NCI-H1105 (cell line): ENCODE measurements around the gene AIMP2.
"Not testable (repeated sequence)": the region's sequence is repeated elsewhere in the genome, so short reads cannot be mapped to it uniquely, and the experiment has no call there.

ENCODE experiments used
- DNase-seq: peaks from one replicate; lab custom pipeline; 2025; lab: John Stamatoyannopoulos, UW

Gene AIMP2

GRCh38 chr7:6026011-6026819, 17.1 kb downstream of the AIMP2 start:
- DNase-seq = no peak

- DNase-seq = no peak
Observed at GRCh38 chr7:6026820-6027311, 17.8 kb downstream of the AIMP2 start.

- DNase-seq = no peak
Observed at GRCh38 chr7:6027806-6028365, 18.8 kb downstream of the AIMP2 start.

GRCh38 chr7:6028563-6028962, 19.5 kb downstream of the AIMP2 start:
- no peak for DNase-seq

- DNase-seq = no peak
Observed at GRCh38 chr7:6030988-6031387, 21.9 kb downstream of the AIMP2 start, which contains the start of gene ANKRD61. Gene ANKRD61 (plus strand): TSS chr7:6031376. CDS start chr7:6031376, 0 bp downstream.

- no peak for DNase-seq
Observed at GRCh38 chr7:6031567-6031966, 22.5 kb downstream of the AIMP2 start.

- no peak for DNase-seq
Observed at GRCh38 chr7:6032167-6032566, 23.1 kb downstream of the AIMP2 start.

- DNase-seq = no peak
Observed at GRCh38 chr7:6032641-6033040, 23.6 kb downstream of the AIMP2 start.

GRCh38 chr7:6035165-6035564, 26.1 kb downstream of the AIMP2 start:
- DNase-seq = no peak

- DNase-seq = no peak
Observed at GRCh38 chr7:6035686-6036085, 26.6 kb downstream of the AIMP2 start.

GRCh38 chr7:6049780-6050179, 40.7 kb downstream of the AIMP2 start:
- DNase-seq = no peak

- not testable (repeated sequence) for DNase-seq
Observed at GRCh38 chr7:6051185-6051584, 42.1 kb downstream of the AIMP2 start.

- DNase-seq = no peak
Observed at GRCh38 chr7:6056616-6057015, 47.5 kb downstream of the AIMP2 start.

GRCh38 chr7:6057316-6058129, 48.5 kb downstream of the AIMP2 start:
- DNase-seq = no peak

- not testable (repeated sequence) for DNase-seq
Observed at GRCh38 chr7:6059941-6060340, 50.9 kb downstream of the AIMP2 start.

- no peak for DNase-seq
Observed at GRCh38 chr7:6071406-6071805, 62.3 kb downstream of the AIMP2 start.
